Activated CD4-positive, alpha-beta T cell treated with anti-CD3 and anti-CD28 coated beads, Interleukin-2, amount 10 ng/mL, durations not matched to agents 24 days and 14 days (primary cell): ENCODE data around the gene GPR75. TPM values are rescaled to one million over a fixed set of nuclear protein-coding genes. Genes with fewer than 3 reads are reported as not detected.

Source experiments
- DNase-seq: peaks from one replicate; pipeline ENCODE4 v3.0.0; 2022
- H3K27ac Mint-ChIP-seq: one replicate; pipeline ENCODE4 v1.8.0; 2022; ENCODE audit warnings: mild to moderate bottlenecking, mixed read lengths
- H3K27me3 Mint-ChIP-seq: one replicate; pipeline ENCODE4 v1.8.0; 2022; ENCODE audit warnings: mixed read lengths
- H3K36me3 Mint-ChIP-seq: one replicate; pipeline ENCODE4 v1.8.0; 2022; ENCODE audit warnings: low read depth, mild to moderate bottlenecking, mixed read lengths
- H3K4me1 Mint-ChIP-seq: one replicate; pipeline ENCODE4 v1.8.0; 2021; ENCODE audit warnings: mixed read lengths
- H3K4me3 Mint-ChIP-seq: one replicate; pipeline ENCODE4 v1.8.0; 2022; ENCODE audit warnings: mild to moderate bottlenecking, moderate library complexity, mixed read lengths
- H3K9me3 Mint-ChIP-seq: one replicate; pipeline ENCODE4 v1.8.0; 2021; ENCODE audit warnings: mixed read lengths
- intact Hi-C: fragments of 100-400 bp; cut with micrococcal nuclease; formaldehyde crosslinking; loops from one replicate; pipeline ENCODE4 v1.15.1; 2023
- total RNA-seq: library from RNA; stranded (reverse); gene quantifications from 2 replicates; pipeline ENCODE4 v1.2.3, GENCODE V29; 2022

The GPR75 gene
- total RNA-seq, 1 donor from 2014 or later, result 3.1 TPM

DNA sequence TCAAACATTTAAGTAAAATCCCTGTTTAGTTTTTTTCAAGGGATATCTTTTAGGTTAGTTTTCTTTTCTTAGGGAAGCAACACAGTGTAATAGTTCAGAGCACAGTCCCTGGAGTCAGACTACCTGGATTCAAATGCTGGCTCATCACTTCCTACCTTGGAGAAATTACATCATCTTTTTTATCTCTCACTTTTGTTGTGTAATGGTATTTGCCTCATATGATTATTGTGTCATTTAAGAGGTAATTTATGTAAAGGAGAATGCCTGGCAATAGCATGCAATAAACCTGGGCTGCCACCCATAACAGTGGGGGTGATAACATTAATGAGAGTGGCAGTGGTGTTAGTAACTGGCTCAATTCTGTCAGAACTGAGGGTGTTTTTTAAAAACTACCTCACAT lies 46.6 kb downstream of the GPR75 start:
- Mint-ChIP-seq H3K27ac (no peak overlapping the region), H3K4me1 (no peaks in the 10 kb centered on the region), H3K4me3 (no peak overlapping the region), H3K9me3 (no peaks in the 10 kb centered on the region), H3K27me3 (no peaks in the 10 kb centered on the region), H3K36me3 (peaks cover 44% of the 10 kb centered on the region)
- intact Hi-C loops, result no loop called here
- DNase-seq, result no peak

DNA sequence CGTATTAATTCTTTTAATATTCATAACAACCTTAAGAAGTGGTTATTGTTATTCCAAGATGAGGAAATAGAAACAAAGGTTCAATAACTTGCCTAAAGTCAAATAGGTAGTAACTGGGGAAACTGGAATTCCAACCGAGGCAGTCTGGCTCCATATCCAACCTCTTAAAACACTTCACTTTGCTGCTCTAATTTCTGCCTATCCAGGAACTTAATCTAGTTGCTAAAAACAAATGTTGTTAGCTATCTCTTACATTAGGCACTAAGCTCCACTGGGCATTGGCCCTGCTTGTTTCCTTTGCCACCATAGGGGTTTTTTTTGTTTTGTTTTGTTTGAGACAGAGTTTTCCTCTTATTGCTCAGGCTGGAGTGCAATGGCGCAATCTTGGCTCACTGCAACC lies 48.2 kb downstream of the GPR75 start:
- H3K27ac Mint-ChIP-seq, result no peak overlapping the region
- no peaks in the 10 kb centered on the region for H3K9me3 Mint-ChIP-seq
- intact Hi-C loops, result no loop called here
- no peak for DNase-seq
- no peaks in the 10 kb centered on the region for H3K4me1 Mint-ChIP-seq
- H3K27me3 Mint-ChIP-seq, result no peaks in the 10 kb centered on the region
- H3K4me3 Mint-ChIP-seq, result no peak overlapping the region
- H3K36me3 Mint-ChIP-seq, result peaks cover 39% of the 10 kb centered on the region

Other genes starting within 250 kb of the GPR75 start
- gene CHAC2, start 92.2 kb downstream of the GPR75 start, total RNA-seq, result 24.8 and 27.4 TPM in 2 replicates
- 19.6 and 24.0 TPM in 2 replicates for gene ASB3, start 73.0 kb downstream of the GPR75 start, total RNA-seq
- 24.1 and 24.9 TPM in 2 replicates for gene ERLEC1, start 72.9 kb downstream of the GPR75 start, total RNA-seq
- 49.6 and 52.1 TPM in 2 replicates for gene PSME4, start 111.0 kb upstream of the GPR75 start, total RNA-seq